ENCODE measurements around the gene TKT.
"Not testable (repeated sequence)": the region's sequence is repeated elsewhere in the genome, so short reads cannot be mapped to it uniquely, and the experiment has no call there.

TKT gene

GRCh38 chr3:53259427-53260259 lies 3.8 kb upstream of the TKT start:
- no peak for DNase-seq

DNA sequence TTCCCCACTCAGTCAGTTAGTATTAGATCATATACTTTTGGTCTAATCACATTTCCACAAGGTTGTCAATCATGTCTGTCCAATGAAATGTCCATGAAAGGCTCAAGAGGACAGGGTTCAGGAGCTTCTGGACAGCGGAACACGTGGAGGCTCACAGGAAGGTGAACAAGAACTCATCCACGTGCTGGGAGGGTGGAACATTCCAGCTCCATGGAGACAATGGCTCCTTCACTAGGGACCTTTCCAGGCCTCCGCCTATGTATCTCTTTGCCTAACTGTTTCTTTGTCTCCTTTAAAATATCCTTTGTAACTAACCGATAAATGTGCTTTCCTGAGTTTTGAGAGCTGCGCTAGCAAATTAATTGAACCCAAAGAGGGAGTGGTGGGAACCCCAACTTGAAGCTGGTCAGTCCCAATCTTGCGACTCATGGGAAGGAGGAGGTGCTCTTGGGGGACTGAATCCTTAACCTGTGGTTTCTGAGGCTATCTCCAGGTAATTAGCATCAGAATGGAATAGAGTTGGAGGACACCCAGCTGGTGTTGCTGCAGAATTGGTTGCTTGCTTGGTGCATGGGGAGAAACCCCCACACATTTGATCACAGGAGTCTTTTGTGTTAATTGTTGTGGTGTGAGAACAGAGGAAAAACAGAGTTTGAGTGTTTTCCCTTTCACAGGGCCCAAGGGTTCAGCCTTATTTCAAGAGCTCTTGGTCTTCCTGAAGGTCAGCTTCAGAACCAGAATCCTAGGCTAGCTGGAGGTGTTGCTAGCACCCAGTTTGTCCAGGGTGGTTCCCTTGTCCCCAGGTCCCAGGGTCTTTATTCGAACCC lies 3.0 kb upstream of the TKT start:
- DNase-seq = no peak

DNA sequence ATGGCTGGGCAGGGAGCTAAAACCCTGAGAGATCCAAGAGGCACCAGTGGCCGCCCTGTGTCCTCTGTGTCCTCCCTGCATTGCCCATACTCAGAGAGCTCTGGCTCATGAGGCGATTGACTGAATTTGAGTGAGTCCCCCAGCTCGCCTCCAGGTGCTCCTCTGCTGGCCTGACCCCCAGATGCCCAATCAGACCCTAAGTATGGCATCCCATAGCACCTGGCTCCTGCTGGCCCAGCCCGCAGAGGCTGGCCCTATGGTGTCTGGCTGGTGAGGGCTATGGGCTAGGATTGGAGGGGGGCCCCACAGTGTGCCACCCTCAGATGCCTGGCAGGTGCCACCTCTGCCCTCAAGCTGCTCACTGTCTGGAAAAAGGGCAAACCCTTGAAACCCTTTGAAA lies 1.6 kb upstream of the TKT start:
- no peak for DNase-seq

DNA sequence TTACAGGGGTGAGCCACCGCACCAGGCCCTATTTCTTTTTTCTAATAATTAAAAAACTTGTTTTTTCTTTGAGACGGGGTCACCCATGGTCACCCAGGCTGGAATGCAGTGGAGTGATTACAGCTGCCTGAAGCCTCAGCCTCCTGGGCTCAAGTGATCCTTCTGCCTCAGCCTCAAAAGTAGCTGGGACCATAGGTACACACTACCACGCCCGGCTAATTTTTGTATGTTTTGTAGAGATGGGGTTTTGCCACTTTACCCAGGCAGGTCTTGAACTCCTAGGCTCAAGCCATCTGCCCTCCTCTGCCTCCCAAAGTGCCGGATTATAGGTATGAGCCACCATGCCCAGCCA lies 858 bp upstream of the TKT start:
- no peak for DNase-seq

GRCh38 chr3:53255423-53255774 lies 423 bp downstream of the TKT start:
- DNase-seq = no peak

- no peak for DNase-seq
These were observed 1.1 kb downstream of the TKT start for GRCh38 chr3:53254509-53255422.

- DNase-seq = no peak
These were observed 1.9 kb downstream of the TKT start for GRCh38 chr3:53253707-53254508.

GRCh38 chr3:53252947-53253322 lies 2.9 kb downstream of the TKT start:
- DNase-seq = not testable (repeated sequence)

DNA sequence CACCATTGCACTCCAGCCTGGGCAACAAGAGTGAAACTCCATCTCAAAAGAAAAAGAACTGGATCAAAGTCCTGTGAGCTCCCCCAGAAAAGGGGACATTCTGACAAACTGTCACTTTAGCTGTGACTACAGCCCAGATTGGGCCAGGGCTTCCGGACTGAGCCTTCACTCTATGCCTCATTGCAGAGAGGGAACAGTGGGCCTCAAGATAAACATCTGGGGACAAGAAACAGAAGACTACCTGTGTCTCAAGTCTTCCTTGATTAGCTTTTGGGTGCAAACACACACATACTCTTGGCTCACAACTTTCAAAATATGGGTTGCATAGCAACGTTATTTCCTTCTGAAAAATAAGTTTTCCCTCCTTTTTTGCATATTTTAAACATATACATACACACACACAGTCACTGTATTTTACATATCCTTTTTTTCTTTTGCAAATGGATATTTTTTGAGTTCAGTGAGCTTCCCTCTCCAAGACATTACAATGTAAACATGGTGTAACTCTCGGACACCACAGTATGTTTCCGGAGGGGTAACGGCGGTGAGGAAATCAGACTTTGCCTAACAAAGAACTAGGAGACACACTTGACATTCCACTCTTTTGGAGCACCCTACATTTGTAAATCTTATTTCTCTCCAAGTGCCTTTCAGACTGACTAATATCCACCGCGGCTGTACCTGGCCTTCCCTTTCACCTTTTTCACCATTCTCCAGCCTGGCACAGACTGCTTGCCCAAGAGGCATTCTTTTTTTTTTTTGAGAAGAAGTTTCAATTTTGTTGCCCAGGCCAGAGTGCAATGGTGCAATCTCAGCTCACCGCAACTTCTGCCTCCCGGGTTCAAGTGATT lies 3.5 kb downstream of the TKT start:
- no peak for DNase-seq

GRCh38 chr3:53250881-53251605 lies 4.8 kb downstream of the TKT start:
- DNase-seq = no peak

GRCh38 chr3:53250453-53250852 lies 5.4 kb downstream of the TKT start:
- no peak for DNase-seq

GRCh38 chr3:53248161-53248560 lies 7.7 kb downstream of the TKT start:
- DNase-seq = no peak

GRCh38 chr3:53247619-53248018 lies 8.2 kb downstream of the TKT start:
- DNase-seq = no peak

DNA sequence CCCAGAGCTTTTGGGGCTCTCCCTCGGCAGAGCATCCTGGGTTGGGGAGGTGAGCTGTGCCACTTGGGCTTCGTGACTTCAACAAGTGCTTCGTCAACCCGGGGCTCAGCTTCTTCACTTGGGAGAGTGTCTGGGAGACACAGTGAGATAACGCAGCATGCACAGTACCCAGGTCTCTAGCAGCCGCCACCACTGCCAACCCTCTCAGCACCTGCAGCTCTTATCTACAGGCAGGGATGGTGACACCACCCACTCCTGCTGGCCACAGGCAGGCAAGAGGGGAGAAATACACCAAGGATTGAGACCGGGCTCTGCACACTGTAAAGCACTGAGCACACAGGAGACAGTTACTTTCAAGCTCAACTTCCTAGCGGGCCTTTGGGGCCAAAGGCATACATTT lies 11.6 kb downstream of the TKT start:
- no peak for DNase-seq

DNA sequence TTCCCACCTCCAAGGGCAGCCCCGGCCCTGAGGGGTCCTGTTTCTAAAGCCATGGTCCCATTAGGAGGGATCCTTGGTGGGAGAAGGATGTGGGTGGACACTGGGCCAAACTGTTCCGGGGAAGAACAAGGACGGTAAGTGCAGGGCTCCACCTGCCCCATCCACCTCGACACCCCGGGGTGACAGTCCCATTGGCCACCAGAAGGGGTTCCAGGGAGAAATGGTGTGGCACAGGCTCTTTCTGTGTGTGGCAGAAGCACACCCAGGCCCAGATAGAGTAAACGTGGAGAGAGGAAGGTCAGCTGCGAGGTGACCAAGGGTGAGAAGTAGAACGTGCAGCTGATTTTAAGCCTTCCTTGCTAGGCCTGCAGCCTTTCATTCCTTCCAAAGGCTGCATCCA lies 12.0 kb downstream of the TKT start:
- no peak for DNase-seq

GRCh38 chr3:53243165-53243564 lies 12.7 kb downstream of the TKT start:
- DNase-seq = no peak

GRCh38 chr3:53242642-53243041 lies 13.2 kb downstream of the TKT start:
- DNase-seq = no peak

DNA sequence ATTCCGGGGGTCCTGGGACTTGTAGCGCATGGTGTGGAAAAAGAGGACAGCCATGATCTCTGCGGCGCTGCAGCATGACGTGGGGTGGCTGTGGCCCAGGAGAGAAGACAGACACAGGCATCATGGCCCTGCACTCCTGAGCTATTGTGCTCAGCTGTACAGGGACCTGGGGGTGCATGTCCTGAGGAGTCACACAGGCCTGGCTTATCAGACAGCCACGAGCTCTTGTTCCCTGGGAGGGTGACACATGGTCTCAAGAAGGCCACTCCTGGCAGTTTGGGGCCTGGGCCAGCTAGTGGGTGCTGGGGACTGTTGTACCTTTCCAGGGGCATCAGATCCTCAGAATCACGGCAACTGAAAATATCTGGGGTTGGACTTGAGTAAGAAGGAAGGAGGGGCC lies 13.7 kb downstream of the TKT start:
- DNase-seq = no peak

DNA sequence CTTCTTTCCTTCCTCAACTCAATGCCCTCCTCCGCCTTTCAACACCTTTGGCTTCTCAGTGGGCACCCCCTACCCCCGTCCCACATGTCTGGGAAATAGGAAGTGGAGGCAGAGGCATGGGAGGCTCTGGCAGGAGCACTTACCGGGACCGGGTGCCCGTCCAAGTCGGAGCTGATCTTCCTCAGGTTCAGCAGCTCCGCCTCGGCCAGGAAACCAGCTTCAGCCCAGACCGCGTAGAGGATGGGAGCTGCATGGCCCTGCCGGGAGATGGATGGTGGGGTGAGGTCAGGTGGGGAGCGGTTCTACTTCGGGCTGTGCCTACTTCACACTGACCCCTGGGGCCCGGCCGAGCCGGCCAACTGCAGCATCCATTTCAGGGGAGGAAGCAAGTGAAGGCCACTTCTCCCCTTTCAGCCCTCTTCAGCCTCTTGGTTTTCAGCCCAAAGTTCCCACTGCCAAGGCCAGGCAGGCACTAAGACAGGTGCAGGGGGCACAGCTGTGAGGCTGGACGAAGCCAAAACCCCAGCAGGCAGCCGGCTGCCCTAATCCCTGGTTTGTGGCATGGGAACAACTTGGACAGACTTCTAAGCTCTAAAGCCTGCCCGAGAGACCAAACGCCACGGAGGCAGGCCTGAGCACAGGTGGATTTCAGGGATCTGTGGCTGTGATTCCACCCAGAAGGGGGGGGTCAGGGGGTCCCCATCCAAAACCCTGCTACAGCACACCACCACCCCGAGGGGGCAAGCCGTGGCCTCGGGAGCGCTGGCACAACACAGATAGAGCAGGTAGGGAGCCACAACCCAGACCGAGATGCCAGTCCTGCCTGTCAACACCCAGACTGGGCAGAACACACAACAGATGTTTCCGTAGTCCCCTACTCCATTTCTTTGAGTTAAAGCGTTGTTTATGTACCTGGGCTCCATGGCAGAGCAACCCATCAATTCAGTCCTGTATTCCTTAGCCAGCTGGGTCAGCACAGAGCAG lies 14.5 kb downstream of the TKT start:
- no peak for DNase-seq

- no peak for DNase-seq
These were observed 16.0 kb downstream of the TKT start for GRCh38 chr3:53239800-53240199.

All from cortex of kidney (tissue), 1 donor.